Stomach smooth muscle (tissue), 2 donors: Measurements from ENCODE around the gene RPL5.
"Not testable (repeated sequence)": the region's sequence is repeated elsewhere in the genome, so short reads cannot be mapped to it uniquely, and the experiment has no call there.

ENCODE experiments used
- H3K27ac ChIP-seq: one replicate; pipeline ENCODE4 v1.7.0; 2013; ENCODE audit warnings: mild to moderate bottlenecking, low read length, inconsistent platforms
- H3K27me3 ChIP-seq, 2 donors: one replicate each; pipeline ENCODE4 v1.7.0; 2013; ENCODE audit warnings: low read length in 2 of 2; ENCODE audit not compliant: insufficient read depth in 2 of 2, control insufficient read depth in 1 of 2
- H3K36me3 ChIP-seq, 2 donors: one replicate each; pipeline ENCODE4 v1.7.0; 2013; ENCODE audit warnings: low read length in 2 of 2; ENCODE audit not compliant: control insufficient read depth in 2 of 2, insufficient read depth in 2 of 2
- H3K4me1 ChIP-seq: one replicate; pipeline ENCODE4 v1.7.0; 2013; ENCODE audit warnings: low read length; ENCODE audit not compliant: control insufficient read depth, insufficient read depth
- H3K4me3 ChIP-seq, 2 donors: one replicate each; pipeline ENCODE4 v1.7.0; 2013; ENCODE audit warnings: low read length in 2 of 2
- H3K9ac ChIP-seq, 2 donors: one replicate each; pipeline ENCODE4 v1.7.0; 2013; ENCODE audit warnings: low read length in 2 of 2, mild to moderate bottlenecking in 1 of 2
- H3K9me3 ChIP-seq, 2 donors: one replicate each; pipeline ENCODE4 v1.7.0; 2013; ENCODE audit warnings: low read length in 2 of 2; ENCODE audit not compliant: control insufficient read depth in 2 of 2
- donor health status: healthy.
- donor health status: Pancreatic carcinoma.

The RPL5 gene

DNA sequence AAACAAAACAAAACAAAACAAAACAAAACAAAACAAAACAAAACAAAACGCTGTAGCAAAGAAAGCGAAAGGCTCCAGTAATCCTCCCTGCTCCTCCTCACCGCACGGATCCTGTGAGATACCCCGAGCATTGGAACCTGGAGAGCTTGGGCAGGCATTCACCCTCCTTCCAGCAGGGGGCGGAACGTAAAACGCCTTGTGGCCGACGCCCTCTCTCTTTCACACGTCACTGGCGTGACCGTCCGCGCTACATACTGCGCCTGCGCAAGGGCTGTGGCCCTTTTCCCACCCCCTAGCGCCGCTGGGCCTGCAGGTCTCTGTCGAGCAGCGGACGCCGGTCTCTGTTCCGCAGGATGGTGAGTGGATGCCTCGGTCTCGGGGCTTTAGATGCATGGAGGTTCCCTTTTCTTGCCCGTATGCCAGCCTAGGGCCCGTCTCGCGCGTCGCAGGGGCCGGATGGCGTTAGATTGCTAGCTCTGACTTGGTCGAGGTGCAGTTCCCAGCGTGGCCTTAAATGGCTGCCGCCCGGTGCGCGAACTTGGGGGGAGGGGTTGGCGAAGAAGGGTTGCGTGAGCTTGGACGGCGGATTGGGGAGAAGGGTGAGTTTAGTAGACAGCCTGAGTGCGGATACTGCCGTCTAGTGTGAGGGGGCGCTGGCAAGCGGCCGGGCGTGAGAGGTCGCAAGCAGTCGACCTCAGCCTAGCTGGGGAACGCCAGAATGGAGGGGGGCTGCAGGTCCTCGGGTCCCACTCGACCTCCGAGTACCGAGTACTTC, at the start of gene RPL5:
Gene RPL5, plus strand, starts transcription at position 279 of the 775 bp plus-strand sequence. Its CDS starts 75 bp downstream, at position 354.
- no peaks in the 10 kb centered on the region for H3K9me3 ChIP-seq
- peak within 1 kb of the TSS; percentile 100 for H3K4me3 ChIP-seq
- H3K9ac ChIP-seq = peak within 1 kb of the TSS; percentile 99 to 100
- H3K27ac ChIP-seq = peak within 1 kb of the TSS; percentile 96
- H3K4me1 ChIP-seq = peaks cover 16% of the 10 kb centered on the region
- H3K36me3 ChIP-seq = peaks cover 11 to 21% of the 10 kb centered on the region in 2 donors
- no peaks in the 10 kb centered on the region for H3K27me3 ChIP-seq

DNA sequence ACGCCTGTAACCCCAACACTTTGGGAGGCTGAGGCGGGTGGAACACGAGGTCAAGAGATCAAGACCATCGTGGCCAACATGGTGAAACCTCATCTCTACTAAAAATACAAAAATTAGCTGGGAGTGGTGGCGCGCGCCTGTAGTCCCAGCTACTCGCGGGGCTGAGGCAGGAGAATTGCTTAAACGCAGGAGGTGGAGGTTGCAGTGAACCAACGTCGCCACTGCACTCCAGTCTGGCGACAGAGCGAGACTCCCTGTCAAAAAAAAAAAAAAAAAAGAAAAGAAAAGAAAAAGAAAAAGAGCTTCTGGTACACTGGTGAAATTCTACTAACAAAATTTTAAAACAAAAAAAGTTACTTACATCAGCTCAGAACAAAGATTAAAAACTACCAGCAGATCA, 48.3 kb upstream of the RPL5 start:
- not testable (repeated sequence) for H3K36me3 ChIP-seq, H3K4me1 ChIP-seq, H3K27me3 ChIP-seq, H3K9me3 ChIP-seq
- Histone ChIP-seq H3K27ac (peak overlapping the region; percentile 95), H3K9ac (peak overlapping the region; percentile 58 to 61), H3K4me3 (peak overlapping the region; percentile 89)

DNA sequence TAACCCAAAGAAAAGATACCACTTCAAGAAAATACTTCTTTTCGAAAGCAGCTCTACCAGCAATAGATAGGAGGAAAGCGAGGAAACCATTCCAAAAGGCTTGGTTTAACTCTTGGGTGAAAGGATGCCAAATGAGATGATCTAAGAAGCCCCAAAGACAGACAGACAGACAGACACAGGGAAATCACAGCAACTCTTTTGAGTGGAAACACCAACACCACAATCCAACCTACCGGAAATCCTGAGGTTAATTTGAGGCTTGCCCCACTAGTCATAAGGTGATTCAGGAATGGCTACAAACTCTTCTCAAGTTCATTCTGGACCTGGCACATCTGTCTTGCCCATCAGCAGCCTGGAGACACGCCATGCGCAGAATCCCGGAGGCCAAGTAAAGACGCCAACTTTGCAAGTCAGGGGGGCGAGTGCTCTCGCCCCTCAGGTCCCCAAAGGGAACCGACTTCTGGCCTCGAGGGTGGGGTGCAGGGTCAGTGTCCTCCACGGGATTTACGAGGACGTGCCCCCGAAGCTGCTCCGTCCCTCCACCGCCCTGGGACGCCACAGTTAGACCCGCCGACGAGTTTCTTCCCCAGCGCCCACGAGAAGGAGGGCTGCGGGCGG, 47.7 kb upstream of the RPL5 start:
- peaks cover 4% of the 10 kb centered on the region for H3K4me1 ChIP-seq
- H3K36me3 ChIP-seq = no peaks in the 10 kb centered on the region
- peak overlapping the region; percentile 89 for H3K4me3 ChIP-seq
- H3K27me3 ChIP-seq = no peaks in the 10 kb centered on the region
- H3K27ac ChIP-seq = peak overlapping the region; percentile 95
- H3K9ac ChIP-seq = peak overlapping the region; percentile 58 to 61
- no peaks in the 10 kb centered on the region for H3K9me3 ChIP-seq

DNA sequence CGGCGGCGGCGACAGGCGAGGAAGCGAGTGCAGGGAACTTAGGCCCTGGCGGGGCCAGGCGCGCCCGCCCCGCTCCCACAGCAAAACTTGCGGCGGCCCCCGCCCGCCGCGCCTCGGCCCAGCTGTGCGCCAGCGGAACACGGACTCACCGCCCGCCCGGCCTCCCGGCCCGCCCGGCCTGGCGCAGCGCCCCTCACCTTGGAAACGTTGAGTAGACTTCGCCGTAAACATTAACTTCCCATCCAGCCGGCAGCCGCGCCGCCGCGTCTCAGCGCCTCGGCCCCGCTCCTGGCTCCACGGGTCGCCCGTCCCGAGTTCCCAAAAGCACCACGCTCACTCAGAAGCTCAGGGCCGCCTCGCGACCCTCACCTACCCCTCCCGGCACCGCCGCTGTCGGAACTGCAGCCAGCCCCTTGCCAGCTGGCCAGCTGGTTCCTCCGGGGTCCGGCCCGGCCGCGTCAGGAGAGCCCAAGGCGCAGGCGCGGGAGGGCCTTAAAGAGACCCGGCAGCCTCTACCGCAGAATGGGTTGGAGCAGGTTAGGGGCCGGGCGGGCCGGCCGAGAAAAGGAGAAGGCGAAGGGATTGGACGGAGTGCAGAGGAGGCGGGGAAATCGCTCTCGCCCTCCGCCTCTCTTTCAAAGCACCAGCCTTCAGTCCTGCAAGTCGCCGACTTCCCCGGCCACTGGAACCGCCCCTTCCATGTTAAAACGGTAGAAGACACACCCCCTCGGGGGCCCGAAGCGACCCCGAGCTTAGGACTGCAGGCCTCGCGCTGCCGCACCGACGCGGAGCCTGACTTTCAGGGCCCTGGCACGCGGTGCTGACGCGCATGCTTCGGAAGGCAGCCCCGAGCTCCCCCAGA, 47.0 kb upstream of the RPL5 start, which contains the start of gene EVI5:
Gene EVI5, minus strand, starts transcription at position 470 of the 862 bp plus-strand sequence. CDS start 48,562 bp downstream, outside the sequence.
- Histone ChIP-seq H3K27me3 (no peaks in the 10 kb centered on the region), H3K9ac (peak within 1 kb of the TSS; percentile 61 to 75), H3K36me3 (no peaks in the 10 kb centered on the region), H3K27ac (peak within 1 kb of the TSS; percentile 95), H3K4me3 (peak within 1 kb of the TSS; percentile 89), H3K4me1 (peaks cover 4% of the 10 kb centered on the region), H3K9me3 (no peaks in the 10 kb centered on the region)

DNA sequence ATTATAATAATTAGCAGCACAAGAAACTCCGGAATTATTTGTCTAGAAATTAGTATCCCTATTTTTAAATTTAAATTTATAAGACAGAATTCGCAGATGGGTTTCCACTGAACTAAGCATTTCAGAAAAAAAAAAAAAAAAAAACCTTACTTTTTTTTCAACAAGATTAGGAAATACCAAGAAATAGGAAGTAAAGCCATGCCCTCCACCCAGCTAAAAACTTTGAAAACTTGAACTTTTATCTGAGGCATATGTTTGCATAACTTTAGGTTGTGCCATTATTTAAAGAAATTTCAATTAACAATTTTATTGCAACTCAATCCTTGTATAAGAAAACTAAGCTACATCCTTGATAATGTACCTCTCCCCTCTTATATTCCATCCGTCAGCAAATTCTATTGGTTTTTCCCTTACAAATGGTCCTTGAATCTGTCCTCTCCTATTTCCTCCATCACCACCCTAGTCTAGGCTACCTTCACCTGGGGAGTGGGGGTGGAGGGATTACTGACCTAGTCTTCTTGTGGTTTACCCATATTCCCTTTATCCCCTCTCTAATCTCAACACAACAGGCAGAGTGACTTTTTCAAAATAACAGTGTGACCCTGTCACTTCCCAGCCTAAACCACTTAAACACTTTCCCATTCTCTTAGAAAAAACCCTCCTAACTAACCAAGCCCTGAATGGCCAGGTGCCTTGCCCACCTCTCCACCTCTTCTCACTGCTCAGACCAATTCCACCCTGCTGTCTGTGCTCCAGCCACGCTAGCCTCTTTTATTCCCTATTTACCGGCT, 45.5 kb upstream of the RPL5 start:
- H3K4me3 ChIP-seq = no peak overlapping the region
- H3K9me3 ChIP-seq = no peaks in the 10 kb centered on the region
- H3K9ac ChIP-seq = no peak overlapping the region
- peaks cover 4% of the 10 kb centered on the region for H3K4me1 ChIP-seq
- H3K36me3 ChIP-seq = no peaks in the 10 kb centered on the region
- H3K27me3 ChIP-seq = no peaks in the 10 kb centered on the region
- H3K27ac ChIP-seq = no peak overlapping the region

DNA sequence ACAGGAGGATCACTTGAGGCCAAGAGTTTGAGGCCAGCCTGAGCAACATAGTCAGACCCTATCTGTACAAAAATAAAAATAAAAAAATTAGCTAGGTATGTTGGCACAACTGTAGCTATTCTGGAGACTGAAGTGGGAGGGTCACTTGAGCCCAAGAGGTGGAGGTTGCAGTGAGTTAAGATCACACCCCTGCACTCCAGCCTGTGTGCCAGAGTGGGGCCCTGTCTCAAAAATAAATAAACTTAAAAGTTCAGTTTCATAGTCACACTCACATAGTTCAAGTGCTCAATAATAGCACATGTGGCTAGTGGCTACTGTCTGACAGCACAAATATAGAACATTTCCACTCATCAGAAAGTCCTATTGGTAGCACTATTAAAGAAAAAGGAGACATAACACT, 41.8 kb upstream of the RPL5 start:
- Histone ChIP-seq H3K9me3 (peaks cover 0 to 2% of the 10 kb centered on the region in 2 donors), H3K4me3 (no peak overlapping the region), H3K4me1 (no peaks in the 10 kb centered on the region), H3K36me3 (no peaks in the 10 kb centered on the region), H3K27me3 (no peaks in the 10 kb centered on the region), H3K27ac (no peak overlapping the region), H3K9ac (no peak overlapping the region)

DNA sequence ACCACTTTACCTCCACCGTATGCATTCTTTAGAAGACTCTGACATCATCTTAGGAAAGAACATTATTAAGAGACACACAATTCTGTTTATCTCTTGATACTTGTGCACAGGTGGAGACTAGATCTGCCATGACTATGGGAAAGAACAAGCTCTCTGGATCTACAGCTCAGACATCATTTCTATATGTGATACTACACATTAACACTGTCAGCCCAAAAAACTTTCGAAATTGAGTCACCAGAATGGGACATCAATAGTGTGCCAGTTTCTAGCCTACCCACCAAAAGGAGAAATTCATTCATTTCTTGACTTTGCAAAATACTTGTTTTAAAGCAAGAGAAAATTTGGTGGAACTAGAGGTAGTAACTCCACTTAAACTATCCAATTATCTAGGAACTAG, 41.0 kb upstream of the RPL5 start:
- H3K9me3 ChIP-seq = peaks cover 0 to 2% of the 10 kb centered on the region in 2 donors
- H3K27ac ChIP-seq = no peak overlapping the region
- H3K4me3 ChIP-seq = no peak overlapping the region
- H3K36me3 ChIP-seq = no peaks in the 10 kb centered on the region
- H3K4me1 ChIP-seq = no peaks in the 10 kb centered on the region
- no peak overlapping the region for H3K9ac ChIP-seq
- H3K27me3 ChIP-seq = no peaks in the 10 kb centered on the region

DNA sequence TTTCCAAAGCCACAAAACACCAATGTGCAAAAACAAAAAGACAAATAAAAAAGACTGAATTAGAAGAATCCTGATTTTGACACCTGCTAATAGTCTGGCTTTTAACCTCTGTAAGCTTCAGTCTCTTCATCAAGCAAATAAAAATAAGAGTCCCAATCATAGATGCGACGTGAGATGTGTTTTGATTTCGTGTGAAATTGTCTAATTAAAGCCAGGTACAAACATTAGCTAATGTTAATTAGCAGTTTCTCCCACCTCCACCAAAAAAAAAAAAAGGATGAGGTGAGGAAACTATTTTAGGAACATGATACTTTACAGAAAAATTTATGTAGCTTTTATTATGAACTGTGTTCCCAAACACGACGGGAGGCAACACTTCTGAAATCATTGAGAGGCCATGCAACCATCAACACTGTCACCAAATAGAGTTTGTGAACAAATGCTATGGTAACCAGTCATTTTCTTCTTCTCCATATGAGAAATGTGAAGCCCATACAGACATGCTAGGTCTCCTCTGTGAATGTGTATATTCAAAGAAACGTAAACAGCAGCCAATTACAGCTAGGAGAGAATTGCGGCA, 40.3 kb upstream of the RPL5 start:
- no peak overlapping the region for H3K27ac ChIP-seq
- H3K36me3 ChIP-seq = no peaks in the 10 kb centered on the region
- no peak overlapping the region for H3K9ac ChIP-seq
- no peaks in the 10 kb centered on the region for H3K4me1 ChIP-seq
- H3K27me3 ChIP-seq = no peaks in the 10 kb centered on the region
- H3K4me3 ChIP-seq = no peak overlapping the region
- peaks cover 0 to 2% of the 10 kb centered on the region in 2 donors for H3K9me3 ChIP-seq

DNA sequence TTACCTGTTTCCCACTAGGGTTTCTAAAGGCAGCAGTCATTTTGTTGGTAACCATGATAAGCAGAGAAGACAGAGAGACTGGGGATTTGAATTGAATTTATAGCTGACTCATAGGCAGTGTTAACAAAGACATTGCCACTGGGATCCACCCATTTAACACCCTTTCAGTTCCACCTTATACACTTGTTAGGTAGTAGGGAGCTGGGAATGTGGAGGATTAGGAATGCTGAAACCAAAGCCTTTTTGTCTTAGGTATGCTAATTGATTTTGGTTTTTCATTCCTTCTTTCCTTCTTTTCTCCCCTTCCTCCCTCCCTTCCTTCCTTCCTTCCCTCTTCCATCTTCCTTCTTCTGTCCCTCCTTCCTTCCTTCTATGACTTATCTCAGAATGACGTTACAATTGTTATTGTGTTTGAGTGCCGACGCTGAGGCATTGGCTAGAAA, 39.5 kb upstream of the RPL5 start:
- H3K4me1 ChIP-seq = no peaks in the 10 kb centered on the region
- no peaks in the 10 kb centered on the region for H3K36me3 ChIP-seq
- no peak overlapping the region for H3K9ac ChIP-seq
- no peak overlapping the region for H3K4me3 ChIP-seq
- no peaks in the 10 kb centered on the region for H3K27me3 ChIP-seq
- no peak overlapping the region for H3K27ac ChIP-seq
- H3K9me3 ChIP-seq = peaks cover 0 to 2% of the 10 kb centered on the region in 2 donors

DNA sequence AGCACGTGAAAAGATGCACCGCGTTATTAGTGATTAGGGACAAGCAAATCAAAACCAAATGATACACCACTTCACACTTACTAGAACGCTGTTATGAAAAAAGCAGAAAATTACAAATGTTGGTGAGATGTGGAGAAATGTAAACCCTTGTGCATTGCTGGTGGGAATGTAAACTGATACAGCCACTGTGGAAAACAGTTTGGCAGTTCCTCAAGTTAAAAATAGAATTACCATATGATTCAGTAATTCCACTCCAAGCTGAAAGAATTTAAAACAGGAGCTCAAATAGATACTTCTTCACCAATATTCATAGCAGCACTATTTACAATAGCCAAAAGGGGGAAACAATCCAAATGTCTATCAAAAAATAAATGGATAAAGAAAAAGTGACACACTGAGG, 36.7 kb upstream of the RPL5 start:
- H3K27me3 ChIP-seq = no peaks in the 10 kb centered on the region
- H3K9me3 ChIP-seq = peaks cover 0 to 2% of the 10 kb centered on the region in 2 donors
- no peak overlapping the region for H3K9ac ChIP-seq
- H3K4me3 ChIP-seq = no peak overlapping the region
- no peak overlapping the region for H3K27ac ChIP-seq
- no peaks in the 10 kb centered on the region for H3K4me1 ChIP-seq
- no peaks in the 10 kb centered on the region for H3K36me3 ChIP-seq
